Measurements from ENCODE around the gene CTNNB1. TPM values are rescaled to one million over a fixed set of nuclear protein-coding genes. Genes with fewer than 3 reads are reported as not detected.

Gene CTNNB1
- total RNA-seq, 1 experiment from 2014 or later = 387 TPM

GRCh38 chr3:41234823-41235721 is 35.8 kb downstream of the CTNNB1 start:
- H3K9me3 Mint-ChIP-seq = no peaks in the 10 kb centered on the region

GRCh38 chr3:41236228-41236627 is 36.9 kb downstream of the CTNNB1 start:
- no peak for TF ChIP-seq SP1 (CRISPR knock-in tag; conservative IDR thresholded peaks at IDR 0.05)
- no peak for TF ChIP-seq ZNF423 (CRISPR knock-in tag; IDR thresholded peaks at IDR 0.05)
- no peak for TF ChIP-seq E2F5 (CRISPR knock-in tag; IDR thresholded peaks at IDR 0.05)
- TF ChIP-seq MXD4 (CRISPR knock-in tag; IDR thresholded peaks at IDR 0.05; ENCODE audit: borderline replicate concordance) = no peak
- TF ChIP-seq ZNF396 (CRISPR knock-in tag; IDR thresholded peaks at IDR 0.05; ENCODE audit: borderline replicate concordance) = no peak
- no peak for TF ChIP-seq ZSCAN18 (CRISPR knock-in tag; IDR thresholded peaks at IDR 0.05)
- no peak for TF ChIP-seq ZBTB43 (CRISPR knock-in tag; IDR thresholded peaks at IDR 0.05)
- no peak for TF ChIP-seq ZNF317 (CRISPR knock-in tag; IDR thresholded peaks at IDR 0.05; ENCODE audit: borderline replicate concordance, low read depth)
- H3K36me3 Mint-ChIP-seq = peaks cover 88% of the 10 kb centered on the region
- H3K4me1 Mint-ChIP-seq = peaks cover 50% of the 10 kb centered on the region
- ChIA-PET POLR2A (interaction anchor here (1.0 to 1.4 kb wide), 2 partner anchors 8 to 36 kb away, joined by 4 to 6 read pairs; partner anchors contain the start of gene CTNNB1), CTCF (interaction anchor here (0.8 to 2.1 kb wide), 3 partner anchors 202 to 656 kb away, joined by 4 to 5 read pairs (median 4); no protein-coding TSS in a partner anchor)
- no peak for DNase-seq (ENCODE audit: low spot score)
- H3K9me3 Mint-ChIP-seq = no peaks in the 10 kb centered on the region
- ATAC-seq = peak; percentile 49
- H3K4me3 Mint-ChIP-seq = 0 out of 2 replicates have a peak overlapping the region, but pooled peaks have one; percentile 6
- H3K27ac Mint-ChIP-seq = peak overlapping the region; percentile 36
- no peaks in the 10 kb centered on the region for H3K27me3 Mint-ChIP-seq (ENCODE audit: low read depth)

More at GRCh38 chr3:41234823-41235721, 35.8 kb downstream of the CTNNB1 start:
- H3K4me1 Mint-ChIP-seq = peaks cover 59% of the 10 kb centered on the region
- no peak overlapping the region for H3K4me3 Mint-ChIP-seq
- no peaks in the 10 kb centered on the region for H3K27me3 Mint-ChIP-seq (ENCODE audit: low read depth)
- CTCF ChIA-PET = interaction anchor here (0.6 to 2.1 kb wide), 3 partner anchors 201 to 654 kb away, joined by 4 read pairs; no protein-coding TSS in a partner anchor
- DNase-seq (ENCODE audit: low spot score) (no peak), ATAC-seq (peak; percentile 71)
- POLR2A ChIA-PET = no interaction called here
- peak overlapping the region; percentile 48; the same call in 1 of the 2 replicates for H3K27ac Mint-ChIP-seq
- TF ChIP-seq E2F4 (CRISPR knock-in tag; IDR thresholded peaks at IDR 0.05; ENCODE audit: borderline replicate concordance, low read depth) (no peak), GTF2I (CRISPR knock-in tag; conservative IDR thresholded peaks at IDR 0.05) (no peak), SP1 (CRISPR knock-in tag; conservative IDR thresholded peaks at IDR 0.05) (no peak)
- peaks cover 89% of the 10 kb centered on the region for H3K36me3 Mint-ChIP-seq

GRCh38 chr3:41237907-41238306 is 38.6 kb downstream of the CTNNB1 start:
- POLR2A ChIA-PET = interaction anchor here (0.6 to 0.7 kb wide), 2 partner anchors 593 to 730 kb away, joined by 8 to 9 read pairs; no protein-coding TSS in a partner anchor
- H3K27ac Mint-ChIP-seq = no peak overlapping the region
- peaks cover 84% of the 10 kb centered on the region for H3K36me3 Mint-ChIP-seq
- H3K9me3 Mint-ChIP-seq = no peaks in the 10 kb centered on the region
- DNase-seq (ENCODE audit: low spot score) = no peak
- CTCF ChIA-PET = no interaction called here
- no peaks in the 10 kb centered on the region for H3K27me3 Mint-ChIP-seq (ENCODE audit: low read depth)
- peaks cover 35% of the 10 kb centered on the region for H3K4me1 Mint-ChIP-seq
- no peak overlapping the region for H3K4me3 Mint-ChIP-seq
- ATAC-seq = no peak
- TF ChIP-seq ZMAT4 (CRISPR knock-in tag; IDR thresholded peaks at IDR 0.05) (no peak), ZNF263 (CRISPR knock-in tag; IDR thresholded peaks at IDR 0.05; ENCODE audit: low read depth) (no peak), ERG (CRISPR knock-in tag; IDR thresholded peaks at IDR 0.05) (no peak), ZNF281 (CRISPR knock-in tag; IDR thresholded peaks at IDR 0.05) (no peak), FOXK1 (CRISPR knock-in tag; IDR thresholded peaks at IDR 0.05) (no peak), NR1H2 (CRISPR knock-in tag; IDR thresholded peaks at IDR 0.05) (no peak), CREB1 (CRISPR knock-in tag; IDR thresholded peaks at IDR 0.05) (no peak), FOXJ3 (CRISPR knock-in tag; IDR thresholded peaks at IDR 0.05; ENCODE audit: borderline replicate concordance) (no peak), ELF4 (CRISPR knock-in tag; IDR thresholded peaks at IDR 0.05; ENCODE audit: low read depth) (no peak), NR2C2 (CRISPR knock-in tag; IDR thresholded peaks at IDR 0.05) (no peak), ETV6 (CRISPR knock-in tag; IDR thresholded peaks at IDR 0.05) (no peak)

Measured in WTC11 (cell line).